HS-5 (cell line): ENCODE measurements around the gene ADD1.

Source experiments
- DNase-seq: peaks from one replicate; pipeline ENCODE4 v3.0.0-alpha.2; 2012; ENCODE audit warnings: low read depth

ADD1 gene

GRCh38 chr4:2804973-2805501 lies 38.6 kb upstream of the ADD1 start:
- no peak for DNase-seq

GRCh38 chr4:2805712-2806389 lies 37.8 kb upstream of the ADD1 start:
- no peak for DNase-seq

- DNase-seq: no peak
These were observed 37.0 kb upstream of the ADD1 start for GRCh38 chr4:2806390-2807355.

- no peak for DNase-seq
These were observed 36.1 kb upstream of the ADD1 start for GRCh38 chr4:2807571-2807970.

- no peak for DNase-seq
These were observed 35.6 kb upstream of the ADD1 start for GRCh38 chr4:2808001-2808400.

- no peak for DNase-seq
These were observed 33.9 kb upstream of the ADD1 start for GRCh38 chr4:2809610-2810180.

- no peak for DNase-seq
These were observed 33.3 kb upstream of the ADD1 start for GRCh38 chr4:2810388-2810787.

GRCh38 chr4:2811830-2812611 lies 31.6 kb upstream of the ADD1 start:
- DNase-seq: peak; percentile 41

- DNase-seq: no peak
These were observed 30.9 kb upstream of the ADD1 start for GRCh38 chr4:2812612-2813354.

GRCh38 chr4:2813446-2814405 lies 29.9 kb upstream of the ADD1 start:
- no peak for DNase-seq

GRCh38 chr4:2814627-2815270 lies 28.9 kb upstream of the ADD1 start:
- DNase-seq: no peak

- DNase-seq: no peak
These were observed 27.2 kb upstream of the ADD1 start for GRCh38 chr4:2816401-2816954.

- DNase-seq: no peak
These were observed 26.5 kb upstream of the ADD1 start for GRCh38 chr4:2817137-2817536.

- DNase-seq: no peak
These were observed 25.8 kb upstream of the ADD1 start for GRCh38 chr4:2817701-2818350.

- no peak for DNase-seq
These were observed 25.2 kb upstream of the ADD1 start for GRCh38 chr4:2818351-2818939.

GRCh38 chr4:2819244-2820215 lies 24.1 kb upstream of the ADD1 start:
- DNase-seq: no peak
